GM19240 (cell line): Measurements from ENCODE around the gene SRSF3.
A peak's percentile ranks its signal among the peaks of the same experiment; 100 is the strongest.
"Not testable (repeated sequence)": the region's sequence is repeated elsewhere in the genome, so short reads cannot be mapped to it uniquely, and the experiment has no call there.

Experiments used
- DNase-seq: peaks from one replicate; pipeline ENCODE4 v3.0.0; 2011; ENCODE audit warnings: low spot score; ENCODE audit not compliant: insufficient read length

The SRSF3 gene

DNA sequence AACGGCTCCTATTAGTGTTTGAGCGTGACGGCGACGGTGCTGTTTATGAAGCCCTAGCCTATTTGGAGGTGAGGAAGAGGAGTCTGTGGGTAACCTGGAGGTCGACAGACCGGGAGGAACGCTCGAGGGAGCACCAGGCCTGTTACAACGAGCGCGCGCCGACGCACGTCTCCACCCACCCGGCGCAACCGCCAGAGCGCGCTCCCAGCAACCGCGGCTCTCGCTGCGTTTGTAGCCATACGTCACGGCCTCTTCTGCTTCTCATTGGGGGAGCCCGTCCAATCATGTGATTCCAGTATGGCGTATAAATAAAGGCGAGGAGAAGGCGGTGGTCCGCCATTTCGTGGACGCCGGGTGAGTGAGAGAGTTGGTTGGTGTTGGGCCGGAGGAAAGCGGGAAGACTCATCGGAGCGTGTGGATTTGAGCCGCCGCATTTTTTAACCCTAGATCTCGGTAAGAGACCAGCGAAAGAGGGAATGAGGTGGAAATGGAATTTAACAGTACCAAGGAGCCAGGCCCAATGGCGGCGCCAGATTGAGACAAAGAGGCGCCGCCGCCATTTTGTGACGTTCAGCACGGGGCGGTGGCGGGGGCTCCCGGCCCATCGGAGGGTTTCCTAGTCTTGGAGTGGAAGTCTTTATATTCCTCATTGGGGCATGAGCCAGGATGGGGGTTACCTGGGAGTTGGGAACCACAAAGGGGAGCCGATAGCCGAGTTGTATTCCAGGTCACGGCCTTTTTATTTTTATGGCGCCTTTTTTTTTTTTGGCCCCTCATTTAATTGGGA is at the start of gene SRSF3:
SRSF3 (plus strand) TSS at position 334 of the 787 bp plus-strand sequence. CDS start 2,401 bp downstream, outside the sequence.
- DNase-seq: peak; percentile 73

DNA sequence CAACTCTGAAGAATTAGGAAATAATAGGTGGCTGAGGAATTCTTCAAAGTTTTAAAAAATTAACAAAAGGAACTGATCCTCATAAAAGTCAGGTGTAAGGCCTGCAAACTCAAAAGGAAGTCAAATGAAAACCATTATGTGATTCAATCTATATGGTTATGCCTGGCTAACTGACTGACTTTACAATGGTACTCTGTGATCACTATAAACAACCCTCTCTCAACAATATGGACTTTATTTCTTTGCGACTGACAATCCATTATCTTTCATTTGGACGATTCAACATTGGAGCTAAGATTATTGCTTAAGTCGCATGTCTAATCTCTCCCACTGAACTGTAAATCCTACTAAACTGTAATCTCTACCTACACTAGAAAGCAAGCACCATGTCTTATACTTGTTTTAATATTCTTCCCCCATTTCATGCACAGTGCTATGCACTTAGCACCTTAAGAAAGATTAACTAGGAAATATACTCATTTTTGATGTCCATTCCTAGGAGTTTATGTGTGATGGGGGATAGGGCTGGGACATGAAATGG is 48.3 kb upstream of the SRSF3 start:
- DNase-seq: no peak

DNA sequence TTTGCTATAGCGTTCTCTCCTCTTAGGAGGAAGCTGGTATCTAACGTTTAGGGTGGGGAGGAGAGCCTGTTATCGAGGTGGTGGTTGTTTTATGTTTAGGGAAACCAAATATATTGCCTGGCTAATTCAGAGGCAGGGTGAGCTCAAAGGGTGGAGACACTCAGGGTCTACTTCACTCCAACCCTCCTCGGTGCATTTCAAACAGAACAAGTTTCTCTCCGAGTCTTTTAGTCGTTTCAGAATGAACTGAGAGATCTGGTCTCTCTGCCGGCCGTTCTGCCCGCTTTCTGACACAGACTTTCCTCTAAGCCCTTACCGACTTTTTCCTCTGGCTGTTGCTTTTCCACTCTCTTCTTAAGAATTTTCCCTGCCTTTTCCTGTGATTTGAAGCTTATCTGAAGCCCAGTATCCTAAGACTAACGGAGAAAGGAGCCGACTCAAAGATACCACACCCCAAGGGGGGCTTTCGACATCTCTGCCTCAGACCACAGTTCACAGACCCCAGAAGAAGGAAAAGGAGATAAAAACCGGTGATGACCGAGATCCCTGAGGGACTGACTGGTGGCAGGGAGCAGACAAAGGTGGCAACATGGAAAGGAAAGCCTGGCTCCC is 47.7 kb upstream of the SRSF3 start:
- no peak for DNase-seq

DNA sequence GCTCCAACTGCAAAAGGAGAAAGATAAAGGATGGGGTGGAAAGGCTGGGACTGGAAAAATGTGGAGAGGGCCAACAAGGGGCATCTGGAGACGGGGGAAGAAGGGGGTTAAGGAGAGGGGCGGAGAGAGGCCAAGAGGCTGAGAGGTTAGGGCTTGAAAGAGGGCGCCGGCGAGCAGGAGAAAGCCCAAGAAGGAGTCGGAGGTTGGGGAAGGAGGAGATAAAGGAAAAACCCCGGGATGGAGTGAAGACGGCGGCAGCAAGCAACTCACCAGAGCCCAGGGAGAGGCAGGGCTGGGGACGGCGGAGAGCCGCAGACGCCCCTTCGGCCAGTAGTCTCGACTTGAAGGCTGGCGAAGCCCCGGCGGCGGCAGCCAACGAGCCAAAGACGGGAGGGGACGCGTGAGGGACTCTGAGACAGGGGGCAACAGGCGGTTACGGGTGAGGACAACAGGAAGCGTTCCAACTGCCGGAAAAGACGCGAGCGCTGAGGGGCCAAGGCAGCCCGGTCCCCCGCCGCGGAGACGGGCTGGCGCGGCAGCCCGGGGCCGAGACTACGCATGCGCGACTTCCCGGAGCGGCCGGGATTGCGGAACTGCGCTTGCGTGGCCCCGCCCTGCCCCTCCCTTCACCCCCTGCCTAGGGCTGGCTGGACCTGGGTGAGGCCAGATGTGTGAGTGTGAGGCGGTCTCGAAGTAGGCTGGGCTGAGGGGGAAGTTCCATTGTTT is 47.1 kb upstream of the SRSF3 start, which contains the start of gene STK38:
STK38 (minus strand) TSS at position 560 of the 726 bp plus-strand sequence. CDS start 7,277 bp downstream, outside the sequence.
- DNase-seq: peak; percentile 90

DNA sequence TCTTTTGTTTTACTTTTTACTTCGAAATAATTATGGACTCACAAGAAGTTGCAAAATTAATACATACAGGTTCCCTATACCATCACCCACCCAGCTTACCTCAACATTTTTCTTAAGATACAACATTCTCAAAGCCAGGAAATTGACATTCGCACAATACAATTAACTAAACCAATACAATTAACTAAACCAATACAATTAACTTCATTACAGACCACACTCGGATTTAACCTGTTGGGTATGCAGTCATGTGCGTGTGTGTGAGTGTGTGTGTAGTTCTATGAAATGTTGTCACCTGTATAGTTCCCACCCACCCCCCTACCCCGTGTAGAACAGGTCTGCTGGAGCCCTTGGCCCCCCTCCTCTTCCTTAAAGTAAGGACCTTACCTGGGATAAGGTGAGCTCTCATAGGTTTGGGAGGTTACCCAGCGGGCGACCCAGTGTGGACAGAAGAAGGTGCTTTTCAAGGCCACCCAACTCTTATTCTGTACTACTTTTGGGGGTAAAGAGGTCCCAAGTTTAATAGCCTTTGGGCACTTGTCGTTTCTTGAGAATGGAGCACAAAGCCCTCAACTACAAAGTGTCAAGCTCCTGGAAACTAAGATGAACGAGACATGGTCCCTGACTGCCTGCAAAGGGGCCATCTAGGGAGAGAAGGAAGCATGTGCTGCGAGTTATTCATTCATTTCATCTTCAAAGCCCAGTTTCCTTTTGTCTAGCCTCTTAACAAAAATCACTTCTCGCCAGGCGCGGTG is 46.3 kb upstream of the SRSF3 start:
- DNase-seq: no peak

DNA sequence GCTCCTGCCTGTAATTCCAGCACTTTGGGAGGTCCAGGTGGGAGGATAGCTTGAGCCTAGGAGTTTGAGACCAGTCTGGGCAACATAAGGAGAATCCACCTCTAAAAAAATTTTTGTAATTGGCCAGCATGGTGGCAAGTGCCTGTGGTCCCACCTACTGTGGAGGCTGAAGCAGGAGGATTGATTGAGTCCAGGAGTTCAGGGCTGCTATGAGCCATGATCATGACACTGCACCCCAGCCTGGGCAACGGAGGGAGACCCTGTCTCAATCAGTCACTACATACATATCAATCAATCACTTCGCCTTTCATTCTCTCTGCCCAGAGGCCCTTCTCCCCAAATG is 45.8 kb upstream of the SRSF3 start:
- no peak for DNase-seq

DNA sequence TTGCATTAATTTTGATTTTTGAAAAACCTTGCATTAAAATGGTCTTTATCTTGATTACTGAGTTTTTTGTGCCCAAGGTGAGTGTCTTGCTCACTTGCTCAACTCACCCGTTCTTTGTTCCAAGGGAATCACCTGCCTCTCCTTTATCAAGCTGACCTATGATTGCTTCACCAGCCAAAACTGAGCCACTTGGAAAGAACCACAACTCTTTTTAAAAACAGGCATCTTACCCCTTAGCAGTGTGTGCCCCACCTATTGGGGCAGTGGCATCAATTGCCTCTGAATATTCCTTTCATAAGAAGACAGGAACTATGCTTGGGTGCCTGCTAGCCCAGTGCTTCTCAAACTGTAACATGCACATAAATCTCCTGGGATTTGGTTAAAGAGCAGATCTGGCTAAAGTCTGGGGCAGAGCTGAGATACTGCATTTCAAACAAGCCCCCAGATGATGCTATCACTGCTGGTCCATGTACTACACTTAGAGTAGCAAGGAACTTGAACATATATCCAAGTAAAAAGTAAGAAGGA is 43.6 kb upstream of the SRSF3 start:
- DNase-seq: no peak

DNA sequence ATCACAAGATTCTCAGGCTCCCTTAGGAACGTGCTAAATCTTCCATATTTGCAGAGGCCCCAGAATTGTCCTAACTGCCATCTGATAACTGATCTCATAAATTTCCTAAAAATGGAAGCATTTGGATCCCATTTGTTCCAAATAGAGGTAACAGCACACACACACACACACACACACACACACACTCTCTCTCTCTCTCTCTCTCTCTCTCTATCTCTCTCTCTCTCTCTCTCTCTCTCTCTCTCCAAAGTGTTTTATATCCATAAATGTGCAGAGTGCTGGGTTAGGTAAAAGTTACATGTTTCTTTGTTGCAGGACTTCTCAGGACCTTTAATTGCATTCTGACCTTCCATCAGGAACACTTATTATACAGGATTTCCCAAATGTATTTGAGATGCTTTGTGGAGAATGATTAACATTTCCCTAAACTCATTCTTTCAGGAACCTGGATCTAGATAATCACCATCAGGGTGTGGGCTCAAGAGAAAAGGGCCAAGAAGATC is 38.4 kb upstream of the SRSF3 start:
- DNase-seq: no peak

DNA sequence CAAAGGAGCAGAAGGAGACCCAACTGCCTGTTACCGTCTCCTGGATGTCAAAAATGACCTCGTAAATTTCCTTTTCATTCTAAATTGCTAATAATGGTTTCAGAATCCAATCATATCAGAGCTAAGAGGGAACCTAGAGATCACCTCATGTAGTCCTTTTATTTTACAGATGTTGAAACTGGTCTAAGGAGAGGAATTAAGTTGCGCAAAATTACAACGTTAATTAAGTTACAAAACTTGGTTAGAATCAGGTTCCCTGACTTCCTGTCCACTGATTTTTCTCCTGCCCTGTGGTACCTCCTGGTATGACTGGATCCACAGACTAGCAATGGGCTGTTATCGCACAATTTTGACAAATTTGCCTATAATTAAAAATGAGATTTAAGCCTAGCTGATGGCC is 37.9 kb upstream of the SRSF3 start:
- DNase-seq: no peak

DNA sequence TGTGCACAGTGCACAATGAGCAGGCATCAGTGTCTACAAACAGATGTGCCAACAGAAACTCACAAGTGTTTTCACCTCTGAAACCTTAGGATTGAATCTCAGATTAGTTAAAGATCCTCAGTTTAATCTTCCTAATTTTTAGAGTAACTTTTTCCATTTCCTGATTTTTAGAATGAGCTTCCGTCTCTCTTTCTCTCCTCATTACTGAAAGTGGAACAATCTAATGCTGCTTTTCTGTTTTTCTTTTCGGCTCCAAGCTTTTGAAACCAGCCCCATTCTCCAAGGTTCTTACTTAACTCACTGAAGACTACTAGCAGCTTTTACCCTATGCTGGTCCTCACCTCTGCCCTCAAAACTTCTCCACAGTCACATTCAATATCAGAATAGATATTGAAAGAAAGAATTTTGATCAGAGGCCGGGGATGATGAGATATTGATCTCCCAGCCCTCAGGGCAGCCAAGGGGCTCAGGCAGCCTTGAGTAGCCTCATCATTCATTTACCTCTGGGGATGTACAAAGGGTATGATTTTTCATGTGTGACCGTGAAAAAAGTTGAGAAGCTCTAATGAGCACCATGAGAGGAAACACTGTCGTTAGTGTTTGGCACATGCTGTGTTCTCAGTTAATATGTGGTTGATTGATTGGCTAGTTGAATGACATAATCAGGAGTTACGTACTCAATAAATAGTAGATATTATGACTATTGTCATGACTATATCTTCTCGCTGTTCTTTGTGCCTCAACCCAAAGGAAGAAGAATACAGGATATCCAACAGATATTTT is 35.0 kb upstream of the SRSF3 start:
- DNase-seq: no peak

DNA sequence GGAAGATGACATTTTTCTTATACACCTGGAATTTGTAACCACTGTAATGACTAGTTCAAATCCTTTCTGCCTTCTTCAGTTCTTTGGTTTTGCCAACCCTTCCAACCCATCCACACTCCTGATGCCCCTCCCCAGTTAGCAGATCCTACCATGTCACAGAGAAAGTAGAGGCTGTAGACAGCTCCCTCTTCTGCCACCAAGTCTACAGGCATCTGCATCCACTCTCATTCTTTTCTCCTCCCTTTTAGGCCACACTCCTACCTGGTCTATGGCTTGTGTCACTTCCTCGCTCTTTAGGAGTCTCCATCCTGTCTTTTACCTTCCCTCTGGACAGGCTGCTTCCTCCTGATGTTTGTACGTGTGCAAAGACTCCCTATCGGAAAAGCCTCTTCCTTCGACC is 33.3 kb upstream of the SRSF3 start:
- DNase-seq: no peak

DNA sequence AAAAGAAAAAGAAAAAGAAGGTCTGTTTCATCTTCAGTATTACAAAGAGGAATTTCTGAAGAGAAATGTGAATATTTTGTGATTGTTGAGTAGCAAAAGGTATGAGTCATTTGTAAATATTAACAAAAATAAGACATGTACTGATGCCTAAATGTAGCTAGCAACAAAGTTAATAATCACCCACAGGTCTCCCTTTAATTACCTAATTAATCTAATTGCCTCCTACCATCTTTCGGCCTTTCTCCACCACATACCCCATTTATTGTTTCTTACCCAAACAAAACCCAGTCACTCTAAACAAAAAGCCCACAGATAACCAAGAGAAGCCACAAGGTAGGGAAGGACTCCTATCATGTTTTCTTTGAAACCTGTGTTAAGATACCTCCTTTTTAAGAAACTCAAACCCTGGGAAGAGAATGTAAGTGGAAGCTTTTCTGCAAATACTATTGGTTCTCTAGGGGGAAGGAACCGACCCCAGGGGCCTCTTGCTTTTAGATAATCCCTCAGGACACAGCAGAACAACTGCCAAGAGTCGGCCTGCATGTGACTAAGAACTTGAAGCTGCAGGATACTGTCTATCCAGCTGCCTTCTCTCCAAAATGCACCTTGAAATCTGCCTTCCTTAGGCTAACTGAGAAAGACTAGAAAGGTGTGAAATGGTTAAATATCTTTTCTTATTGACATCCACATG is 30.8 kb upstream of the SRSF3 start:
- DNase-seq: no peak

DNA sequence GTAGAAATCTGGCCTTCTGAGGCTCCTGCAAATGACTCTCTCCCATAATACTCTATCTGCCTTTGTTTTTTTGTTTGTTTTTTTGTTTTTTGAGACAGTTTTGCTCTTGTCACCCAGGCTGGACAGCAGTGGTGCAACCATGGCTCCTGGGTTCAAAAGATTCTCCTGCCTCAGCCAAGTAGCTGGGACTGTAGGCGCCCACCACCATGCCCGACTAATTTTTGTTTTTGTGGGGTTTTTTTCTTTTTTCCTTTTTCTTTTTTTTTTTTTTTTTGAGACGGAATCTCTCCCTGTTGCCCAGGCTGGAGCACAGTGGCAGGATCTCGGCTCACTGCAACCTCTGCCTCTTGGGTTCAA is 30.3 kb upstream of the SRSF3 start:
- no peak for DNase-seq

DNA sequence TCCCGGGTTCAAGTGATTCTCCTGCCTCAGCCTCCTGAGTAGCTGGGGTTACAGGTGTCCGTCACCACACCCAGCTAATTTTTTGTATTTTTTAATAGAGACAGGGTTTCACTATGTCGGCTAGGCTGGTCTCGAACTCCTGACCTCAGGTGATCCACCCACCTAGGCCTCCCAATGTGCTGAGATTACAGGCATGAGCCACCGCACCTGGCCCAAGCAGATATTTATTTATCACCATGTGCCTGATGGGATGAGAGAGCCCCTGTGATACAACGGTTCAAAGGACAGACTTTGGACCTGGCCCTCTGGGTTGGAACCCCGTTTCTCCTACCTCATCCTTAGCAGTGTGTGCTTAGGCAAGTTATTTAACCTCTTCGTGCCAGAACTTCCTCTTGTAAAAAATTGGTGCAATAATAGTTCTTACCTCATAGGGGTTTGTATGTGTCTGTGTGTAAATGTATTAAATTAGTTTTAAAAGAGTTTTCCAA is 27.7 kb upstream of the SRSF3 start:
- DNase-seq: no peak

DNA sequence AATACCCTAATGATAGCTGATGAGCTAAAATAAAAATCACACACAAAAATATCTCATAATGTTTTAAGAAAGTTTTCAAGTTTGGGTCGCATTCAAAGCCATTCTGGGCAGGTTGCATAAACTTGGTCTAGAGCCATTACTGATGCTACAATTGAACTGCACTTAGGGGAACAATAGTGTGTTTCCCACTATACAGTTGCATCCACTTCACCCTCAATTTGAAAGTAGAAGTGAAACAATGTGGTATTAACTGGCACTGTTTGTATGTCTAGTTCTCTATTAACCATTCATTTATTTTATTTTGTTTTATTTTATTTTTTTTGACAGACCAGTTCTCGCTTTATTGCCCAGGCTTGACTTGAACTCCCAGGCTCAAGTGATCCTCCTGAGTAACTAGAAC is 23.9 kb upstream of the SRSF3 start:
- no peak for DNase-seq

DNA sequence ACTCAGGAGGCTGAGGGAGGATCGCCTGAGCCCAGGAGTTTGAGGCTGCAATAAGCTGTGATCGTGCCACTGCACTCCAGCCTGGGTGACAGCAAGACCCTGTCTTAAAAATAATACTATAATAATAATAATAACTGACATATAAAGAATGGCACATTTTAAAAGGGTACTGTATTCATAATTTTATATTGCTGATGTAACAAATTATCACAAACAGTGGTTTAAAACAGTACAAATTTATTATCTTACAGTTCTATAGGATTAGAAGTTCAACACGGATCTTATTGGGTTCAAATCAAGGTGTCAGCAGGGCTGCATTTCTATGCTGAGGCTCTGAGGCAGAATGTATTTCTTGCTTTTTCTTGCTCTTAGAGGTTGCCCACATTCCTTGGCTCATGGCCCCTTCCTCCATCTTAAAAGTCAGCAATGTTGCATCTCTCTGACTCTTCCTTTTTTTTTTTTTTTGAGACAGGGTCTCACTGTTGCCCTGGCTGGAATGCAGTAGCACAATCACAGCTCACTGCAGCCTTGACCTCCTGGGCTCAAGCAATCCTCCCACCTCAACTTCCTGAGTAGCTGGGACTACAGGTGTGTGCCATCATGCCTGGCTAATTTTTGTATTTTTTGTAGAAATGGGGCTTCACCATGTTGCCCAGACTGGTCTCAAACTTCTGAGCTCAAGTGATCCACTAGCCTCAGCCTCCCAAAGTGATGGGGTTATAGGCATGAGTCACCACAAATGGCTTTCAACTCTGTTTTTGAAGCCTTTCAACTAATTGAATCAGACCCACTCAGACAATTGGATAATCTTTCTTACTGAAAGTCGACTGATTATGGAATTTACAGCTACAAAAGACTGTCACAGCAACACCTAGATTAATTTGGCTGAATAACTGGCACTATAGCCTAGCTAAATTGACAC is 22.8 kb upstream of the SRSF3 start:
- DNase-seq: no peak

DNA sequence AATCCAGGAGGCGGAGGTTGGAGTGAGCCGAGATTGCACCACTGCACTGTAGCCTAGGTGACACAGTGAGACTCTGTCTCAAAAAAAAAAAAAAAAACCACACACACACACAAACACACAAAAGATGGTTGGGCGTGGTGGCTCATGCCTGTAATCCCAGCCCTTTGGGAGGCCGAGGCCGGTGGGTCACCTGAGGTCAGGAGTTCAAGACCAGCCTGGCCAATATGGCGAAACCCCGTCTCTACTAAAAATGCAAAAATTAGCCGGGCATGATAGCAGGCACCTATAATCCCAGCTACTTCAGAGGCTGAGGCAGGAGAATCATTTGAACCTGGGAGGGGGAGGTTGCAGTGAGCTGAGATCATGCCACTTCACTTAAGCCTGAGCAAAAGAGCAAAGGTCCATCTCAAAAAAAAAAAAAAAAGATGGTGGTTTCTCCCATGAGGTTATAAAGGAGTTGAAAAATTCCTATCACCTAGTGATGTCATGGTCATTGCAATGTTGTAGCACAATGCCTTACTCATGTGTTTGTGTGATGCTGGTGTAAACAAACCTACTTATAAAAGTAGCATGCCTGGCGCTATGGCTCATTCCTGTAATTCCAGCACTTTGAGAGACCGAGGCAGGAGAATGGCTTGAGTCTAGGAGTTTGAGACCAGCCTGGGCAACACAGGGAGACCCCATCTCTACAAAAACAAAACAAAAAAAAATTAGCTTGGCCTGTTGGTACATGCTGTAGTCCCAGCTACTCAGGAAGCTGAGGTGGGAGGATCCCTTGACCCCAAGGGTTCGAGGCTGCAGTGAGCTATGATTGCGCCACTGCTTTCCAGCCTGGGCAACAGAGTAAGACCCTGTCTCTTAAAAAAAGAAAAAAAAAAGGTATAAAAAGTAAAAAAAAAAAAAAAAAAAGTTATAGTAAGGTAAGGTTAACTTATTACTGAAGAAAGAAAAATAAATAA is 21.5 kb upstream of the SRSF3 start:
- DNase-seq: not testable (repeated sequence)
